HL-60 (cell line): ENCODE measurements around the gene ANO3.

Experiments used
- CTCF ChIP-seq: IDR thresholded peaks from one replicate; pipeline ENCODE4 v1.5.1; 2011; ENCODE audit warnings: low read length, control low read depth, inconsistent platforms; ENCODE audit not compliant: insufficient read depth
- GABPA ChIP-seq: IDR thresholded peaks from 2 replicates; pipeline ENCODE4 v1.6.1; 2012; ENCODE audit warnings: low read depth
- REST ChIP-seq: IDR thresholded peaks from 2 replicates; pipeline ENCODE4 v1.6.1; 2012; ENCODE audit warnings: low read depth; ENCODE audit not compliant: insufficient replicate concordance

GRCh38 chr11:26319906-26320305, 12.0 kb upstream of the ANO3 start:
- TF ChIP-seq GABPA (no peak), CTCF (no peak), REST (no peak)
